ENCODE measurements around the gene IL3. TPM values are rescaled to one million over a fixed set of nuclear protein-coding genes. Genes with fewer than 3 reads are reported as not detected.

IL3 gene
- total and polyA plus RNA-seq, 2 donors (not counting 1 experiment from before 2014, with no cell fraction given), result not detected

DNA sequence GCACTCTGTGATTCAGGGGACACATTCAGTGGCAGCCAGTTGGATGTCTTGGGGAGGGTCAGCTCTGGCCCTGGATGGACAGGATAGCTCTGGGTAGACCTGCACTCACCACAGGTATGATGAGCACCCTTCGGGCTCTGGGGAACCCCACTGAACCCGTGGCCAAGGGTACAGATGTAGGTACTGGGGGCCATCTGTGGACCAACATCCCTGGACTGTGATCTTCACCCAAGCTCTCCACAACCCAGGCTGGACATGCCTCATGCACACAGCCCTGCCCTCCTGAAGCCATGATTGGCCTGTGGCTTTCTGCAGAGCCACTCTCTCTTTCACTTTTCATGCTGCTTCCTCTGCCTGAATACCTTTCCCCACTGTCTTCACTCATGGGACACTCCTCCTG lies 33.4 kb upstream of the IL3 start:
- intact Hi-C loops (cut with micrococcal nuclease), result no loop called here
- peaks cover 28% of the 10 kb centered on the region for H3K27me3 Mint-ChIP-seq
- ChIA-PET POLR2A (no interaction called here), CTCF (interaction anchor here (1.4 kb wide), 1 partner anchor 21 kb away, joined by 3 read pairs; no protein-coding TSS in a partner anchor)
- Histone ChIP-seq H4K20me1 (ENCODE audit: control insufficient read depth, insufficient read depth, low read length, poor library complexity, severe bottlenecking) (no peaks in the 10 kb centered on the region), H2AFZ (ENCODE audit: insufficient read depth, low read depth, low read length, poor library complexity, severe bottlenecking) (no peak overlapping the region), H3K4me1 (ENCODE audit: control insufficient read depth in 2 of 2, insufficient read depth in 2 of 2, low read length in 2 of 2) (no peaks in the 10 kb centered on the region), H3K9me3 (ENCODE audit: control extremely low read depth in 1 of 3, control insufficient read depth in 2 of 3, insufficient read depth in 1 of 3, low read length in 2 of 3) (peaks cover 0 to 3% (median 0%) of the 10 kb centered on the region in 3 donors), H3K27me3 (replicated peaks in 1 of 4; ENCODE audit: control extremely low read depth in 1 of 4, control insufficient read depth in 3 of 4, insufficient read depth in 4 of 4, low read length in 3 of 4) (peaks cover 0 to 9% (median 1%) of the 10 kb centered on the region in 4 experiments), H3K9ac (ENCODE audit: low read length) (no peak overlapping the region), H3K4me2 (replicated peaks; ENCODE audit: low read depth, low read length, poor library complexity, severe bottlenecking) (no peak overlapping the region), H3K4me3 (ENCODE audit: control extremely low read depth in 1 of 5, extremely low read depth in 1 of 5, insufficient read depth in 1 of 5, low read depth in 2 of 5, low read length in 4 of 5) (no peak overlapping the region), H3K36me3 (replicated peaks in 1 of 2; ENCODE audit: control extremely low read depth in 1 of 2, control insufficient read depth in 1 of 2, extremely low read depth in 1 of 2, insufficient read depth in 2 of 2, low read length in 1 of 2) (no peaks in the 10 kb centered on the region), H3K27ac (ENCODE audit: low read length in 2 of 2) (no peak overlapping the region), H3K79me2 (ENCODE audit: control insufficient read depth, insufficient read depth, low read length) (no peaks in the 10 kb centered on the region)
- no peaks in the 10 kb centered on the region for H3K9me3 Mint-ChIP-seq (ENCODE audit: insufficient read depth)
- WGBS (ENCODE audit: insufficient coverage), result 85% methylated on average over 2 of the region's 2 CpGs
- no peak overlapping the region for H3K4me3 Mint-ChIP-seq
- ATAC-seq (ENCODE audit: low read depth) (no peak), DNase-seq (no peak)
- no peak overlapping the region for H3K27ac Mint-ChIP-seq
- H3K4me1 Mint-ChIP-seq, result no peaks in the 10 kb centered on the region
- TF ChIP-seq, protein P1, sequence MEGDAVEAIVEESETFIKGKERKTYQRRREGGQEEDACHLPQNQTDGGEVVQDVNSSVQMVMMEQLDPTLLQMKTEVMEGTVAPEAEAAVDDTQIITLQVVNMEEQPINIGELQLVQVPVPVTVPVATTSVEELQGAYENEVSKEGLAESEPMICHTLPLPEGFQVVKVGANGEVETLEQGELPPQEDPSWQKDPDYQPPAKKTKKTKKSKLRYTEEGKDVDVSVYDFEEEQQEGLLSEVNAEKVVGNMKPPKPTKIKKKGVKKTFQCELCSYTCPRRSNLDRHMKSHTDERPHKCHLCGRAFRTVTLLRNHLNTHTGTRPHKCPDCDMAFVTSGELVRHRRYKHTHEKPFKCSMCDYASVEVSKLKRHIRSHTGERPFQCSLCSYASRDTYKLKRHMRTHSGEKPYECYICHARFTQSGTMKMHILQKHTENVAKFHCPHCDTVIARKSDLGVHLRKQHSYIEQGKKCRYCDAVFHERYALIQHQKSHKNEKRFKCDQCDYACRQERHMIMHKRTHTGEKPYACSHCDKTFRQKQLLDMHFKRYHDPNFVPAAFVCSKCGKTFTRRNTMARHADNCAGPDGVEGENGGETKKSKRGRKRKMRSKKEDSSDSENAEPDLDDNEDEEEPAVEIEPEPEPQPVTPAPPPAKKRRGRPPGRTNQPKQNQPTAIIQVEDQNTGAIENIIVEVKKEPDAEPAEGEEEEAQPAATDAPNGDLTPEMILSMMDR (IDR thresholded peaks at IDR 0.05), result no peak
- TF ChIP-seq EZH2 (IDR thresholded peaks at IDR 0.05; ENCODE audit: borderline replicate concordance, insufficient read depth, low read depth, low read length, poor library complexity, severe bottlenecking), result no peak

- Histone ChIP-seq H3K27me3 (replicated peaks in 1 of 4; ENCODE audit: control extremely low read depth in 1 of 4, control insufficient read depth in 3 of 4, insufficient read depth in 4 of 4, low read length in 3 of 4) (peaks cover 0 to 11% (median 1%) of the 10 kb centered on the region in 4 experiments), H4K20me1 (ENCODE audit: control insufficient read depth, insufficient read depth, low read length, poor library complexity, severe bottlenecking) (no peaks in the 10 kb centered on the region), H3K4me1 (ENCODE audit: control insufficient read depth in 2 of 2, insufficient read depth in 2 of 2, low read length in 2 of 2) (no peaks in the 10 kb centered on the region), H3K9me3 (ENCODE audit: control extremely low read depth in 1 of 3, control insufficient read depth in 2 of 3, insufficient read depth in 1 of 3, low read length in 2 of 3) (peaks cover 0 to 3% (median 0%) of the 10 kb centered on the region in 3 donors), H3K4me2 (replicated peaks; ENCODE audit: low read depth, low read length, poor library complexity, severe bottlenecking) (no peak overlapping the region), H2AFZ (ENCODE audit: insufficient read depth, low read depth, low read length, poor library complexity, severe bottlenecking) (no peak overlapping the region), H3K79me2 (ENCODE audit: control insufficient read depth, insufficient read depth, low read length) (no peaks in the 10 kb centered on the region), H3K9ac (ENCODE audit: low read length) (no peak overlapping the region), H3K4me3 (ENCODE audit: control extremely low read depth in 1 of 5, extremely low read depth in 1 of 5, insufficient read depth in 1 of 5, low read depth in 2 of 5, low read length in 4 of 5) (no peak overlapping the region), H3K27ac (ENCODE audit: low read length in 2 of 2) (no peak overlapping the region), H3K36me3 (replicated peaks in 1 of 2; ENCODE audit: control extremely low read depth in 1 of 2, control insufficient read depth in 1 of 2, extremely low read depth in 1 of 2, insufficient read depth in 2 of 2, low read length in 1 of 2) (no peaks in the 10 kb centered on the region)
- 96% methylated on average over 4 of the region's 4 CpGs for WGBS (ENCODE audit: insufficient coverage)
- Mint-ChIP-seq H3K27ac (no peak overlapping the region), H3K9me3 (ENCODE audit: insufficient read depth) (peaks cover 7% of the 10 kb centered on the region), H3K4me1 (no peaks in the 10 kb centered on the region), H3K4me3 (no peak overlapping the region), H3K27me3 (peaks cover 41% of the 10 kb centered on the region)
- ATAC-seq (ENCODE audit: low read depth), result no peak
- intact Hi-C loops (cut with micrococcal nuclease), result no loop called here
- TF ChIP-seq EZH2 (IDR thresholded peaks at IDR 0.05; ENCODE audit: borderline replicate concordance, insufficient read depth, low read depth, low read length, poor library complexity, severe bottlenecking), result no peak
- TF ChIP-seq, protein P1 (IDR thresholded peaks at IDR 0.05), result no peak
- no peak for DNase-seq
- ChIA-PET CTCF (interaction anchor here (0.5 to 0.7 kb wide), 2 partner anchors 72 to 338 kb away, joined by 3 to 6 read pairs; no protein-coding TSS in a partner anchor), POLR2A (no interaction called here)
Observed at GRCh38 chr5:132029609-132030330, 30.7 kb upstream of the IL3 start.

All from B cell (primary cell).